ENCODE results near the gene CDA.

The CDA gene

GRCh38 chr1:20661207-20662109 is 72.6 kb downstream of the CDA start, which contains the start of gene DDOST:
TSS of gene DDOST (minus strand) at chr1:20661369. CDS start at chr1:20661350, 19 bp downstream.
- TF ChIP-seq POLR2A (IDR thresholded peaks at IDR 0.05; ENCODE audit: low read depth, low read length) = peak; percentile 50
- DNase-seq (ENCODE audit: insufficient read length, low spot score) (peak; percentile 92), FAIRE-seq (peak; percentile 80)

GRCh38 chr1:20662110-20662475 is 73.2 kb downstream of the CDA start:
- TF ChIP-seq POLR2A (IDR thresholded peaks at IDR 0.05; ENCODE audit: low read depth, low read length) = no peak
- FAIRE-seq (no peak), DNase-seq (ENCODE audit: insufficient read length, low spot score) (no peak)

GRCh38 chr1:20663365-20663764 is 74.5 kb downstream of the CDA start:
- no peak for FAIRE-seq
- no peak for DNase-seq (ENCODE audit: insufficient read length, low spot score)
- no peak for TF ChIP-seq POLR2A (IDR thresholded peaks at IDR 0.05; ENCODE audit: low read depth, low read length)

- no peak for TF ChIP-seq POLR2A (IDR thresholded peaks at IDR 0.05; ENCODE audit: low read depth, low read length)
- FAIRE-seq (no peak), DNase-seq (ENCODE audit: insufficient read length, low spot score) (no peak)
Observed at GRCh38 chr1:20663969-20664715, 75.2 kb downstream of the CDA start.

- DNase-seq (ENCODE audit: insufficient read length, low spot score) = no peak
- no peak for TF ChIP-seq POLR2A (IDR thresholded peaks at IDR 0.05; ENCODE audit: low read depth, low read length)
- FAIRE-seq = no peak
Observed at GRCh38 chr1:20665726-20666125, 76.8 kb downstream of the CDA start.

GRCh38 chr1:20666146-20666545 is 77.2 kb downstream of the CDA start:
- no peak for DNase-seq (ENCODE audit: insufficient read length, low spot score)
- TF ChIP-seq POLR2A (IDR thresholded peaks at IDR 0.05; ENCODE audit: low read depth, low read length) = no peak
- FAIRE-seq = no peak

- DNase-seq (ENCODE audit: insufficient read length, low spot score) = peak; percentile 41
- peak; percentile 43 for FAIRE-seq
- no peak for TF ChIP-seq POLR2A (IDR thresholded peaks at IDR 0.05; ENCODE audit: low read depth, low read length)
Observed at GRCh38 chr1:20666804-20667203, 77.9 kb downstream of the CDA start.

All from H54 (cell line).